CD4-positive, alpha-beta T cell treated with Interleukin-15 for 4 hours (primary cell): ENCODE data around the gene WDR33.

ENCODE experiments used
- DNase-seq: peaks from one replicate; pipeline ENCODE4 v3.0.0-alpha.2; 2020; ENCODE audit warnings: low spot score

The WDR33 gene

DNA sequence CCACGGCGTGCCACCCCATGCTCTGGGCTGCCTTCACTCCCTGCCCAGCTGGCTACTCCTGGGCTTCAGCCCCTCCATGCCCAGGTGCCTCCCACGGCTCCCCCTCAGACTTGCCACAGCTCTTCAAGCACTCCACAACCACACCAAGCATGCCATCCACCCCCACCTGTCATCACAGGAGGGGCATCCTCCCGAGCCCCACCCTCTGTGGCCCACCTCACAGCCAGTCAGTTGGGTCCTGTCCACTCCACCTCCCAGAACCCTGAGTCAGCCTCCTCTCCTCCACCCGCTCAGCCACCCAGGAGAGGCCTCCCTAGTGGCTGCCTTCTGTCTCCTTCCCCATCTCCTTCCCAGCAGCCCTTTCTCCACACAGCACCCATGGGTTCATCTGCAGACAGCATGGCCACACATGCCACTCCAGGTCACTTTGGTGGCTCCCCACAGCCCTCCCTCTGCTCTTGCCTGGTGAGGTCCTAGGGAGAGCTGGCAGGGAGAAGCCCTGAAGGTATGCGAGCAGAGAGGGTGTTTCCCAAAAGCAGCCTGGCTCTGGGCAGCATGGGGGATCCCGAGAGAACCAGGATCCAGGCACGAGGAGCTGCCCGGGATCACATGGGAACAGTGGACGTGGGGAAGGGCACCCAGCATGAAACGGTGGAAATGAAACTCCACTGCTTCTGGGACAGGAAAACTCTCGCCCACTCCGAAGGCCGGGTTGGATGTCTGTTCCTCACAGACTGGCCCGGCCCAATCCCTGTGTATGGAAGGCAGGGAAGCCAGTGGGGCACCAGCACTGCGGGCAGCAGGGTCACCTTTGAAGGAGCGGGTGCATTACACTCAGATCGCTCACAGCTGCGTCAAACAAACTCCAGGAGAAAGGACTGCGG, 138.4 kb downstream of the WDR33 start:
- DNase-seq: no peak

DNA sequence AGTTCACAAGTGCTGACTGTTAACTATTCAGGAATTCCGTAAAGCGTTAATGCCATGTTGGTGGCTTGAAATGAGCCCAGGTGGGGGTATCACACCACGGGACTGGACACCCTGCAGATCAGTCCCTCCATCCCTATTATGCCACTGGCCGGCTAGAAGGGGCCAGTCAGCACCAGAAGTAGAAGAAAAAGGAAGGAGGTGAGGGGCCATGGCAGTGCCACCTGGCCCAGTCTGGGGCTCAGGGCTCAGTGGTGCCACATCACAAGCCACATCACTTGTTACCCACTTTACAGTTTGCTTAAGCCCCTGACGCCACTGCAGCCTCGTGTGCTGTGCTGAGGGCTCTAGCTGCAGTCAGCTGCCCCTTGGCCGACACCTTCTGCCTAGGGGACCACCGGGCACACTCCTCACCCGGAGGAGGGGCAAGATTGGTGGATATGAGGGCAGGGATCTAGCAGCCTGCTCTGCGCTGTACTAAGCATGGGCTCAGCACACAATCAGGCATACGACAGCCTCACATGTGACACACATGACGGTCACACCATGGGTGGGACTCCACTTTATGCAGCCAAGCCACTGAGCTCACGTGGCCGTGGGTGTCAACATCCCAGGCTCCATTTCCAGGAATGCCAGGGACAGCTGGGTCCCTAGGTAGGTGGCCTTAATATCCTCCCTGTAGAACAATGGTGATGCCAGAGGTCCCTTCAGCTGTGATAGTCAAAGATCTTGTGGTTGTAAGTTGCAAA, 139.2 kb downstream of the WDR33 start:
- DNase-seq: no peak

DNA sequence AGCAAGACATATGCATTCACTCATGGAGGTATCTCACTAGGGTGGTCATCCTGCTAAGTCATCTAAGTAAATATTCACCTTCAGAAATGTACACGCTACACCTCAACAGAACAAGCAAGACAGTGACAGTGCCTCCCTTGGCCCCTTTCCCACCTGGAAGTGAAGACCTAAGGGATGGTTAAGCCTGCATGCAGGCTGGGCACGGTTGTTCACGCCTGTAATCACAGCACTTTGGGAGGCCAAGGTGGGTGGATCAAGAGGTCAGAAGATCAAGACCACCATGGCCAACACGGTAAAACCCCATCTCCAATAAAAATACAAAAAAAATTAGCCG, 140.0 kb downstream of the WDR33 start:
- no peak for DNase-seq

DNA sequence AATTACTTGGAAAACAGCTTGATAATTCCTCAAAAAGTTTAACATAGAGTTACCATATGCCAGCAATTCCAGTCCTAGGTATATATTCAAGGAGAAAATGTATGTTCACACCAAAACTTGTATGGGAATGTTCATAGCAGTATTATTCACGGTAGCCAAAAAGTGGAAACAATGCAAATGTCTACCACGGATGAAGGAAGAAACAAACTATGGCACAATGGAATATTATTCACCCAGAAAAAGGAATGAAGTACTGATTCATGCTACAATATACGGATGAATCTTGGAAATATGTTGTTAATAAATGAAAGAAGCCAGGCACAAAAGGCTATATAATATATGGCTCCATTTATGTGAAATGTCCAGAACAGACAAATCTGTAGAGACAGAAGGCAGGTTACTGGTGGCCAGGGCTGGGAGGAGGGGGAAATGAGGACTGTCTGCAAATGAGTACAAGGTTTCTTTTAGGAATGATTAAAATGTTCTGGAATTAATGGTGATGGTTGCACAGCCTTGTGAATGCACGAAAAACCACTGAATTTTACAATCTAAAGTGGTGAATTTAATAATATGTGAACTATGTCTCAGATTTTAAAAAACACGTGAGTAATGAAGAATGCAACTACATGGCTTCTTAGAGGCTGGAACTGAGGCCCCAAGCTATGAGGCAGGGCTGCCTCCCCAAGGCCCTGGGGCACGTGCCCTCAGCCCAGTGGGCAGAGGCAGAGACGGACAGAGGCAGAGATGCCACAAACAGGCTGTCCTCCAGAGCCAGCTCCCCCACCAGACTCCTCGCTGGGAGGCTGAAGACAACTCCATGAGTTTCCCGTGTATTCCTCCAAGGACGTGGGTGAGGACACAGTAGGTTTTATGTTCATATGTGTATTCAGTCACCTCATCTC, 140.7 kb downstream of the WDR33 start:
- DNase-seq: no peak

DNA sequence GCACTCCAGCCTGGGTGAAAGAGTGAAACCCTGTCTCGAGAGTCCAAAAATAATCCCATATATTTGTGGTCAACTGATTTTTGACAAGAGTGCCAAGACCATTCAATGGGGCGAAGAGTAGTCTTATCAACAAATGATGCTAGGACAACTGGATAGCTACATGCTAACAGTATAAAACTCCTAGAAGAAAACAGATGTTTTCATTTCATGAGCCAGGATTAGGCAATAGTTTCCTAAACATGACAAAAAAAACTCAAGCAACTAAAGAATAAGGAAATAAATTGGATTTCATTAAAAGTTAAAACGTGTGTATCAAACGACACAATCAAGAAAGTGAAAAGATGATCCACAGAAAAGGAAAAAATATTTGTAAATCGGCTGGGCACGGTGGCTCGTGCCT, 141.9 kb downstream of the WDR33 start:
- DNase-seq: no peak

DNA sequence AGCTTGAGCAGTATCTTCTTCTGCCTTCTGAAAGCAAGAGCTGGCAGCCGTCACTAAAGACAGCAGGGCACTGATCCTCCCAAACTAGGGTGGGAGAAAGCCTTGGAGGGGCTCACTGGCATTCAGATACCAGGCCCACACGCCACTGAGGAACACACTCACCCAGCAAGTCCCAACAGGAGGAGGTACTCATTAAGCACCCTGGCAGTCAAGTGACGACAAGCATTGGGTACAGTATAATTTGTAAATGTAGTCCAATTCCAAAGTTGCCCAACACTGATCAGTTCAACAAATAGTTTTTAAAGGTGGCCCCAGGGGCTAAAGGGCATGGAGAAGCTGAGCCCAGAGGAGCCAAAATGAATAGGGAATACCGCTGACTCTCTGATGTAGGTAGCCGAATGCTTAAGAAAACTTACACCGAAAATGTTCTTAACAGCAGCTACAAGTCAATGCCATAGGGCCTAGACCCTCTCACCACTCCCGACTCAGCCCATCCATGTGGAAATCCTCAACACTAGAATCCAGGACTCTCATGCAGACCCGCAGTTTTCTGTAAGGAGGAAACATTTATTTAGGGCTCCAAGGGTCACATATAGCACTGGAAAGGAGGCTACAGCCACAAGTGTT, 145.6 kb downstream of the WDR33 start:
- DNase-seq: no peak

DNA sequence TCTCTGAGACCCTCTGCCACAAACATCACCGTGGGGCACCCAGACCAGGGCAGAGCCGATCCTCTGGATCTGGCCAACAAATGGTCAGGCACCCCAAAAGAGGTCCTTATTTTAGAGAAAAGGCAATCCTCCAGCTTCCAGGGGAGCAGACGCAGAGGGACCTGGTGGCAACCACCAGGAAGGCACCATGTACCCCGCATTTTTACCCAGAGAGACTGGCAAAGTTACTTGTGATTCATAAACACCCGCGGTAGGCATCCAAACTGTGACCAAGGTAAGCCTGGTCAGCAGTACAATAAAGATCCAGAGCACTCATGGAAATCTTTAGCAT, 146.1 kb downstream of the WDR33 start:
- DNase-seq: no peak

DNA sequence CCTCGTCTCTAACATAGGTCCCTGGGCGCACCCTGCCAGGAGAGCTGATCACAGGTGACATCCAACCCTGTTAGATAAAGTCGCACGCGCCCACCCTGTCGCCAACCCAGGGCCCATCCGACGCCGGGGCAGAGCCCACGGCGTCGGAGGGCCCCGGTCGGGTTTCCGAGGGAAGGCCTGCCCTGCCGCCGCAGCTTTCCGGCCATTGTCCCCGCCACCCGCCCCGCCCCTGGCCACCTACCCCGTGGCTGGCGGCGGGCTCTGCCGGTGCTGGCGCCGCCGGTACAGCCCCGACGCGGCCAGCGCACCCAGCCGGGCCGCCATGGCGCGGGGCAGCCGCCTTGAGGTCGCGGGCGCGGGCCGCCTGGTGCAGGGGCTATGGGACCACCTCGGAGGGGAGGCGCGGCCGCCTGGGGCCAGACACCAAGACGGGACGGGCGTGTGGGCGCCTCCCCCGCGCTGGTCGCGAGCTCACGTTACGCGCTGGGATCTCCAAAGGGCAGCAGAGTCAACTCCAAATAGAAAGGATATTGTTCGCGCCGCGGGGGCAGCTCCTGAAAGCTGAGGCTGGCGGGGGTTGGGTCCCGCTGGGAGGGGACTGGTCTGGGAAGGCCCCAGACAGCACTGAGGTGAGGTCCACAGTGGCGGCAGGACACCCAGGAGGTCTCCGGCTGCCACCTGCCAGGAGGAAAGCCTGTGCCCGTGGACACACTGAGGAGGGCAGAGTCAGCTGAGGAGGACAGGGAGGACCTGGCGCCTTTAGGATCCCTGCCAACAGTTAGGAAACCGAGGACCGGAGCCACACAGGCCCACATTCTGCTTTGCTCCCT, 146.7 kb downstream of the WDR33 start:
- DNase-seq: no peak

DNA sequence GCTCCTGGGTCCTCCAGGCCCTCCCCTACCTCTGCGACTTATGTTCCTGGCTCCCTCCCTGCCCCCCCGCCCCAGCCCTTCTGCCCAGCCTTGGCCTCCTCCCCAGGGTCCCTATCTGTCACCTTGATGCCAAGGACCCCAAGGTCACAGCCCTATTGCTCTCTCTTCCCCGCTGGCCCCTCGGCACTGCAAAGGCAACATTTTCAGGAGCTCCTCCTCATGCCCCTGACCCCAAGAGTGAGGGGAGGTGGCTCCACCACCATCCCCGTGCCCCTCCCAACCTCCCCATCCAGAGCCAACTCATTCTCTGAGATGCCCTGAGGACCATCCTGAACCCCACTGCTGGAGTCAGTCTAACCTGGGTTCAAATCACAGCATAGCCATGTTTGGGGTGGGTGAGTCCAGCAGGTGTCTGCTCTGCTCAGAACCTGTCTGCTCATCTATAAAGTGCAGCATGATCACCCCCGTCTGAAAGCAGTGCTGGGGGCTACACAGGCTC, 147.4 kb downstream of the WDR33 start:
- no peak for DNase-seq

DNA sequence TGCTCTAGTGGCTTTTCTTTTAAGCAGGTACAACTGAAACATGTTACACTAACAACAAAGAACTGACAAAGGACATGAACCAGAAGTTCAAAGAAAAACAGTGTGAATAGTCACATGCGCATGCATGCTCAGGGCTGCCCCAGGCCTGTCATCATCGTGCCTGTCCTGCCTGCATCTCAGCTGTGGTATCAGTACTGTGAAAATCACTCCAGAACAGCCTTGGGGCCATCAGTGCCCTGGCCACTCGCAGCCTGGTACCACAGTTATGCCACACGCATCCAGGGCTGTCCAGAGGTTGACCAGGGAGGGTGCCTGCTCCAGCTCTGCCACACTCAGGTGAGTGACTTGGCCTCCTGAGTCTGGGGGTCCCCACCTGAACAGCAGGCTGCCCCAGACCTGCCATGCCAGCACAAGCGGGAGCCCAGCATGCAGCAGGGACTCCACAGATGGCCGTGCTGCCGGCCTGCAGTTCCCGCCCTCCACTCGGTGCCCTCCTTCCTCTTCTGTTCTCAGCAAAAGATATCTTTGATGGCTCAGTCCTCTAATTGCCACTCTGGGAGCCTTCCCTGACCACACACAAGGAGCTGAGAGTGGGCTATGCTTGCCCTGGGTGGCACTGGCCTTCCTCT, 147.9 kb downstream of the WDR33 start:
- no peak for DNase-seq

DNA sequence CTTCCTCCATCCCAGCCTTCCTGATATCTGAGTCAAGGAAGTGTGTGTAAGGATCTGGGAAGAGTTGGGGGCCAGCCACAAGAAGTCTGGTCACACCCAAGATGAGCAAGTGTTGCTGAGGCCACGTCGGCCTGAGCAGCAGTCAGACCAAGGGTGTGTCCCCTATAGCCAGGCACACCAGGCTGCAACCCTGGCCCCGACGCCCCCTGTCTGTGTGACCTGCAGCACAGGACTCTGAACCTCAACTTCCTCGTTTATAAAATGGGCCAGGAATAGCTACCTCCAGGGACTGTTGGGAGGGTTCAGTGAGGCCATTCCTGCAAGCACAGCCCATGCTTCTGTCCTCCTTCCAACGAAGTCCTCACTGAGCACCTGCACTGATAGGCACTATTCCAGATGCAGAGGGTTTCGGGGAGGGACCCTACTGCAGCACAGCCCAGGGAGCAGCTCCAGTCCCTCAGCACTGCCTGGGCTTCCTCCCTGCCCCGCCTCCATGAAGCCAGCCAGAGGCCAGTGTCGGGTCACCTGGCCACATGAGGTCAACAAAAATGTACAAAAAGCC, 148.9 kb downstream of the WDR33 start:
- DNase-seq: no peak

DNA sequence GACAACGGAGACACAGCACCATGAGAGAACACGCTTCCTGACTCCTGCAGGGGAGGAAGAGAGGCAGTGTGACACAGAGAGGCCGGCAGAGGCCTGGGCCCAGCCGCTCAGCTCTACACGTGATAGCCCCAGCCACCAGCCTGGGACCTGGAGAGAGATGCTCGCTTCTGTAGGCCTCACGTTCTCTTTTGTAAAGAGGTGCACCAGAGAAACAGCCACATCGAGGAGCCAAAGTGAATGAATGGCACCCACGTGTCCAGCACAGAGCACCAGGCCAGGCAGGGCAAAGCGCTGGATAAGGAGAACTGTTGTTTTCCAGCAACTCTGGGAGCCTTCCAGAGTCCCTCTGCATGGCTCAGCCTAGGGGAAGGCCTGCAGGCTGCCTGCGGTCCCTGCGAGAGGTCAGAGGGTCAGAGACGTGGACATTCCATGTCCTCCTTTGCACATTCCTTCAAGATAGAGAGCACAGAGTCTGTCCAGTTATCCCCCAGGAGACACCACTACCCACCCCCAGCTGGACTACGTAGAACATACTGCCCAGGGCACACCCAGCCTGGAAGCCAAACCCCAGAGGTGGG, 149.8 kb downstream of the WDR33 start:
- DNase-seq: no peak

DNA sequence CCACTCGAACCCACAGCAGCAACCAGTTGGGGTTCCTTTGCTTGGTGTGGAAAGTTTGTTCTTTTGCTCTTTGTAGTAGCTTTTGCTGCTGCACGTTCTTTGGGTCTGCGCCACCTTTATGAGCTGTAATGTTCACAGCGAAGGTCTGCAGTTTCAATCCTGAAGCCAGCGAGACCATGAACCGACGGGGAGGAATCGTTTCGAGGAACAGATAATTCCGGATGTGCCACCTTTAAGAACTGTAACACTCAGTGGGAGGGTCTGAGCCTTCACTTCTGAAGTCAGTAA, 150.7 kb downstream of the WDR33 start:
- DNase-seq: no peak

DNA sequence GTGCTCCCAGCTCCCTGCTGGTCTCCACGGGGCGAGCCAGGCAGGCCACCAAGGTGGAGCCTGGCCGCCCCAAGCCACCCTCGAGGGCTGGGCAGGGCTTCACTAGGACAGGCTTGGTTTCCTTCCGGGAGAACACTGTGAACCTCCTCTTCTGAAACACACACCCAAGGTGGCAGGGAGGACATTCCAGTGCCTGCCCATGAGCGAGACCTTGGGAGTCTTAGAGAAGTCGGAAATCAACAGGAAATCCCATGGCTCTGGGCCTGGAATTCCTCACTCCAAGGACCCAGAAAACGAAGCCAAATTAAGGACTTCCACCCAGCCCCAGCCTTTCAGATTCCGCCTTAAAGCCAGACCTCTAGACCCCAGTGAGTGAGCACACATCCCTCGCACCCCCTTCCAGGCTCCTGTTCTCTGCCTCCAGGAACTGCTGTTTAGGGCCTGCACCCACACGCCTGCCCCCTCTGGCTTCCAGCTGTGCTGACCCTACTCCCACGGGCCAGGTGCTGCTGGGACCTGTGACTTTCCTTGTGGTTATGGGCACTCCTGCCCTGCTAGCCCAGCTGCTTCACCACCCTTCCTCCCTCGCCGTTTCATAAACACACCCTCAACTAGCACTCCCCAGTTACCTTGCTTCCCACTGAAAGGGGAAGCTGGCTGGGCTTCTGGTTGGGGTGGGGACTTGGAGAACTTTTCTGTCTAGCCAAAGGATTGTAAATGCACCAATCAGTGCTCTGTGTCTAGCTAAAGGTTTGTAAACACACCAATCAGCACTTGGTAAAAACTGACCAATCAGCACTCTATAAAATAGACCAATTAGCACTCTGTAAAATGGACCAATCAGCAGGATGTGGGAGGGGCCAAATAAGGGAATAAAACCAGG, 151.3 kb downstream of the WDR33 start:
- no peak for DNase-seq

DNA sequence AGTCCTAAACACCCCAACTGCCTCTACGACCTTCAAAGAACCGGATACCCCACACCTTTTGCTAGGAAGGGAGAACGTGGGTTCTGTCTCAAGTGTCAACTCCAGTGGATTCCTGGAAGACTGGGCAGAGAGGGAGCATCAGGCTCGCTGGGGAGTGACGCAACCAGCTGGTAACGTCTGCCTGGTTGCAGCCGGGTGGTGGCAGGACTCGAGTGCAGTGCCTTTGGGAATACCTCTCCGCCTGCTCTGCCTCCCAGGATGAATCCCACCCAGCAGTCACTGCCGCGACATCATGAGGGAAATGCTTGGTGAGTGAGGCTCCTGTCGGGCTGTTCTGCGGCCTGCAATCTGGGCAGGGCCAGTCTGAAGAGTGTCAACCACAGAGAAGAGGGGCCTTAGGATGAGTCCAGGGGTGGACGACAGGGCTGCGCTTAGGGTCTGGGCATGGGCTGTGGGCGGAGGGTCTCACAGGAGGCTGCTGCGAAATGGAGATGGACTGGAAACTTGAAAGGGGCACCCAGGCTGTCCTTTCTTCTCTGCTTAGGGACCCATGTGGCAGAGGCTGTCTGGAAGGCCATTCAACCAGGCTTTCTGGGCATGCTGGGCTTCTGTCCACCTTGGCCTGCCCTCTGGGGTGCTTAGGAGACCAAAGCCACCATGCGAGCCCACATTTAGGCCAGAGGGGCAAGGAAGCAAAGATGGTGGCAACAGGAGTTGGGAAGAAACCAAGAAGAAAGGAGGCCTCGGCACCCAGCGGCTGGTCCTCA, 152.1 kb downstream of the WDR33 start:
- DNase-seq: no peak

DNA sequence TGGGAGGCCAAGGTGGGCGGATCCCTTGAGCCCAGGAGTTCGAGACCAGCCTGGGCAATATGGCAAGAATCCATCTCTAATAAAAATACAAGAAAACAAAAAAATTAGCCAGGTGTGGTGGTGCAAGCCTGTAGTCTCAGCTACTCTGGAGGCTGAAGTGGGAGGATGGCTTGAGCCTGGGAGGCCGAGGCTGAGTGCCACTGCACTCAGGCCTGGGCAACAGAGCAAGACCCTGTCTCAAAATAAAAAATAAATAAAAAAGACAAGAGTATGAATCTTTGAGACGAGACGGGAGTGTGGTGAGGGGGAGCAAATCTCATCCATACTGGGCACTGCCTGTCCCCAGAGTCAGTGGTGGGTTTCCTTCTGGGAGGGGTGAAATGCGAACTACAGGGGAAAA, 152.8 kb downstream of the WDR33 start:
- no peak for DNase-seq

DNA sequence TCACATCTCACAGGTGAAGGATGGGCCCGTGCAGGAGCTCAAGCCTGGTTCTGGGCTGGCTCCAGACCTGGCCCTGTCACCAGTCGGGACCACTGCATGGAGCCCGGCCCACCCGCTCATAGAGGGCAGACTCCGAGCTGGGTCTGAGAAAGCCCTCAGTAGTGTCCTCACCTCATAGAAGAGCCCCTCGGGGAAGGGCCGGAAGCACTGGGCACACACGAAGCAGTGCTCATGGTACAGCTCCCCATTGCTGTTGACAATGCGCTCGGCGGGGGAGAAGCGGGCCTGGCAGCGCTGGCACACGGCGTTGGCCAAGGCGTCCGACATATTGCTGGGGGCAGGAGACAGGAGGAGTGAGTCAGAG, 153.8 kb downstream of the WDR33 start:
- no peak for DNase-seq

DNA sequence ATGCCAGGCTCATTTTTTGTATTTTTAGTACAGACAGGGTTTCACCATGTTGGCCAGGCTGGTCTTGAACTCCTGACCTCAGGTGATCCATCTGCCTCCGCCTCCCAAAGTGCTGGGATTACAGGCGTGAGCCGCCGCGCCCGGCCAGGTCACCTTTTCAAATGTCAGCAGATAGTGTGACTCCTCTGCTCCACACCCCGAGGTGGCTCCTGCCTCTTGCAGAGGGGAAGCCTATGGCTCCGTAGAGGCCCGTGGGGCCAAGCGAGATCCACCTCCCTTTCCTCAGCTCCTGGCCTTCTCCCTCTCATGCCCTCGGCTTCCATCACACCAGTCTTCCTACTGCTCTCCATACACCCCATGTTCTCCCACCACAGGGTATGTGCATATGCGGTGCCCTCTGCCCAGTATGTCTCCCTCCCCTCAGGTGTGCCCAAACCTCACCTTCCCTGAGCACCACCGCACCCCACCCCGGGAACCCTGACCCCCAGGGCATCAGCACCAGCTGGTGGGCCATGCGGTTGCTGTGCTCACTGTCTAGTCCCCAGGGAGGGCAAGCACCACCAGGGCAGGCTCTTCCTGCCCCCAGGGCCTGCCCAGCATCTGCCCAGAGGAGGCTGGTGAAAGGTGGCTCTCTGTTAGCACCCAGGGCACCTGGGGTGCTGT, 154.3 kb downstream of the WDR33 start:
- no peak for DNase-seq
